Aorta (tissue), 5 donors: ENCODE measurements around the gene LIG4. TPM values are rescaled to one million over a fixed set of nuclear protein-coding genes. Genes with fewer than 3 reads are reported as not detected.
A peak's percentile ranks its signal among the peaks of the same experiment; 100 is the strongest.

ENCODE experiments used
- ATAC-seq: fragments of 200-7000 bp; cut with Tn5 transposase; one replicate; pipeline ENCODE4 v1.9.1; 2022; ENCODE audit warnings: moderate library complexity; ENCODE audit not compliant: low FRiP score
- DNase-seq, 2 donors: peaks; one replicate each; pipeline ENCODE4 v3.0.0-alpha.2; 2020
- H3K27ac ChIP-seq, 2 donors: one replicate each; pipeline ENCODE4 v1.5.1; 2013; ENCODE audit warnings: low read length in 2 of 2, mild to moderate bottlenecking in 2 of 2, moderate library complexity in 2 of 2, control low read depth in 1 of 2, inconsistent platforms in 1 of 2, low read depth in 1 of 2
- H3K27me3 ChIP-seq, 2 donors: one replicate each; pipeline ENCODE4 v1.6.1; 2013; ENCODE audit warnings: control low read depth in 1 of 2, low read length in 1 of 2, mild to moderate bottlenecking in 1 of 2, moderate library complexity in 1 of 2; ENCODE audit not compliant: insufficient read depth in 2 of 2, control insufficient read depth in 1 of 2
- H3K36me3 ChIP-seq, 2 donors: one replicate each; pipeline ENCODE4 v1.6.1; 2013; ENCODE audit warnings: control low read depth in 1 of 2, low read length in 1 of 2, mild to moderate bottlenecking in 1 of 2; ENCODE audit not compliant: insufficient read depth in 2 of 2, control insufficient read depth in 1 of 2
- H3K4me1 ChIP-seq, 2 donors: one replicate each; pipeline ENCODE4 v1.6.1; 2013; ENCODE audit warnings: low read length in 2 of 2, control low read depth in 1 of 2, mild to moderate bottlenecking in 1 of 2, moderate library complexity in 1 of 2; ENCODE audit not compliant: insufficient read depth in 2 of 2, control insufficient read depth in 1 of 2
- H3K4me3 ChIP-seq, 2 donors: one replicate each; pipeline ENCODE4 v1.5.1; 2013; ENCODE audit warnings: low read length in 2 of 2, control low read depth in 1 of 2, mild to moderate bottlenecking in 1 of 2
- H3K9me3 ChIP-seq: one replicate; pipeline ENCODE4 v1.6.1; 2013; ENCODE audit warnings: mild to moderate bottlenecking, low read length; ENCODE audit not compliant: control insufficient read depth
- WGBS, 2 donors: extraction: QIAGEN DNeasy Blood & Tissue Kit; methylation state at CpG; one replicate each; pipeline ENCODE4 v1.1.7; 2013; 5-methylcytosine and 5-hydroxymethylcytosine counted together
- intact Hi-C, 2 donors: fragments of 100-400 bp; cut with DNase I; formaldehyde crosslinking; loops; one replicate each; pipeline versions ENCODE4 v1.14.2 to v1.15.0; 2022
- long read RNA-seq, 2 donors: library from polyadenylated mRNA; unstranded; transcript quantifications; one replicate each; pipeline ENCODE4 v2.0.0, GENCODE V29; 2020 to 2021
- polyA plus RNA-seq, 2 donors: library from polyadenylated mRNA; stranded (reverse); fragments of 200-250 nt; gene quantifications; one replicate each; pipeline ENCODE4 v1.2.3, GENCODE V29; 2013
- total RNA-seq, 2 donors: library from RNA; stranded (reverse); fragmentation: NEBNext Ultra II Directional; extraction: Animal tissue kit (Norgen Biotek cat#: 25700); gene quantifications; one replicate each; pipeline ENCODE4 v1.2.1, GENCODE V29; 2021
- donor health status: healthy with polysubstance abuse.
- donor health status: Bipolar disorder and iron deficiency.
- donor health status: DM: no; HTN: no; CAD: no.
- donor health status: DM: no; HTN: no; CAD: no.
- donor health status: DM: yes; HTN: yes; CAD: no.

The LIG4 gene
- total RNA-seq: 10 to 100 TPM; 10.3 to 12.7 TPM
- 1 to 10 TPM; 4.3 to 8.9 TPM for polyA plus RNA-seq
- long read RNA-seq, donor 1, full-length matches to known transcripts: 3 of 5 reads
- long read RNA-seq, donor 1, partial matches to known transcripts: 0 of 5 reads
- long read RNA-seq, donor 1, other reads (novel, unspliced or antisense): 2 of 5 reads
- long read RNA-seq, donor 2, full-length matches to known transcripts: 5 of 9 reads
- long read RNA-seq, donor 2, partial matches to known transcripts: 0 of 9 reads
- long read RNA-seq, donor 2, other reads (novel, unspliced or antisense): 4 of 9 reads

- peak; percentile 89 for ATAC-seq
- no peaks in the 10 kb centered on the region for H3K9me3 ChIP-seq
- H3K36me3 ChIP-seq: no peaks in the 10 kb centered on the region
- peak within 1 kb of the TSS in 1 of 2 donors; percentile 3 for H3K27ac ChIP-seq
- WGBS, 2 donors: 0% methylated on average over 18 to 25 of the region's 26 CpGs
- H3K4me3 ChIP-seq: peak within 1 kb of the TSS; percentile 18 to 73
- intact Hi-C loops: no loop called here
- peaks cover 2 to 3% of the 10 kb centered on the region in 2 donors for H3K4me1 ChIP-seq
- no peaks in the 10 kb centered on the region for H3K27me3 ChIP-seq
- peak; percentile 95 to 97 for DNase-seq
These were observed at the start of gene LIG4 for GRCh38 chr13:108215436-108215835. Gene LIG4 (minus strand): TSS chr13:108215536. CDS start chr13:108211268, 4,268 bp downstream.

GRCh38 chr13:108263621-108264355 lies 48.5 kb upstream of the LIG4 start:
- WGBS, 2 donors: 93 to 95% methylated on average over 9 of the region's 9 CpGs
- no peaks in the 10 kb centered on the region for H3K4me1 ChIP-seq
- H3K4me3 ChIP-seq: no peak overlapping the region
- no peaks in the 10 kb centered on the region for H3K27me3 ChIP-seq
- no peaks in the 10 kb centered on the region for H3K9me3 ChIP-seq
- intact Hi-C loops: no loop called here
- DNase-seq (no peak), ATAC-seq (no peak)
- H3K36me3 ChIP-seq: no peaks in the 10 kb centered on the region
- H3K27ac ChIP-seq: no peak overlapping the region

DNA sequence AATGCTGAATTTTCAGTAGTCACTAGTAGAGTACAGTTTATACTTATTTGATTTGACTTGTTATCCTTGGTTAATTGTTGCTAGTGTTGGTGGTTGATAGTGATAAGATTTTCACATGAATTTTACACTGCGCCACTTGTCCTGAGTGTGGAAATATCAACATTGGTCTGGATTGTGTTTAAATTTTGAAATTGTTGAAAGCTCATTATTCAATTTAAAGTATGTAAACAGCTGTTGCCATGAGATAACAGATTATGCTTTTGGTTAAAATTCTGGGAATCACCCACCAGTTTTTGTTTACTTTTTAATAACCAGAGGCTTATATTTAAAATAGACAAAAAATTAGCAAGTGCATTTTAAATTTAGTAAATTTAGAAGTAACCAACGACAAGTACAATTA lies 41.9 kb upstream of the LIG4 start:
- WGBS, 2 donors: 42 to 46% methylated on average over 2 of the region's 2 CpGs

GRCh38 chr13:108249150-108249549 lies 33.8 kb upstream of the LIG4 start:
- peaks cover 2% of the 10 kb centered on the region for H3K9me3 ChIP-seq
- WGBS, 2 donors: 70 to 71% methylated on average over 4 of the region's 4 CpGs
- ATAC-seq: no peak
- no peak overlapping the region for H3K27ac ChIP-seq
- no peak for DNase-seq
- intact Hi-C loops: no loop called here
- H3K27me3 ChIP-seq: no peaks in the 10 kb centered on the region
- no peaks in the 10 kb centered on the region for H3K36me3 ChIP-seq
- no peaks in the 10 kb centered on the region for H3K4me1 ChIP-seq
- H3K4me3 ChIP-seq: no peak overlapping the region

More for the DNA sequence above, 41.9 kb upstream of the LIG4 start:
- ATAC-seq: no peak
- DNase-seq: no peak
- intact Hi-C loops: no loop called here
- Histone ChIP-seq H3K4me3 (no peak overlapping the region), H3K36me3 (no peaks in the 10 kb centered on the region), H3K27ac (no peak overlapping the region), H3K4me1 (no peaks in the 10 kb centered on the region), H3K9me3 (no peaks in the 10 kb centered on the region), H3K27me3 (no peaks in the 10 kb centered on the region)

GRCh38 chr13:108230377-108230776 lies 15.0 kb upstream of the LIG4 start:
- intact Hi-C loops: no loop called here
- no peak for ATAC-seq

GRCh38 chr13:108227651-108228272 lies 12.4 kb upstream of the LIG4 start:
- Histone ChIP-seq H3K4me1 (peaks cover 0 to 3% of the 10 kb centered on the region in 2 donors), H3K9me3 (no peaks in the 10 kb centered on the region), H3K27ac (no peak overlapping the region), H3K36me3 (no peaks in the 10 kb centered on the region), H3K27me3 (no peaks in the 10 kb centered on the region), H3K4me3 (no peak overlapping the region)
- ATAC-seq: no peak
- intact Hi-C loops: no loop called here
- DNase-seq: no peak
- WGBS, 2 donors: 84 to 89% methylated on average over 1 of the region's 1 CpG

More at GRCh38 chr13:108230377-108230776, 15.0 kb upstream of the LIG4 start:
- no peak overlapping the region for H3K4me3 ChIP-seq
- H3K36me3 ChIP-seq: no peaks in the 10 kb centered on the region
- H3K4me1 ChIP-seq: peaks cover 0 to 3% of the 10 kb centered on the region in 2 donors
- H3K9me3 ChIP-seq: no peaks in the 10 kb centered on the region
- DNase-seq: no peak
- no peak overlapping the region for H3K27ac ChIP-seq
- no peaks in the 10 kb centered on the region for H3K27me3 ChIP-seq

DNA sequence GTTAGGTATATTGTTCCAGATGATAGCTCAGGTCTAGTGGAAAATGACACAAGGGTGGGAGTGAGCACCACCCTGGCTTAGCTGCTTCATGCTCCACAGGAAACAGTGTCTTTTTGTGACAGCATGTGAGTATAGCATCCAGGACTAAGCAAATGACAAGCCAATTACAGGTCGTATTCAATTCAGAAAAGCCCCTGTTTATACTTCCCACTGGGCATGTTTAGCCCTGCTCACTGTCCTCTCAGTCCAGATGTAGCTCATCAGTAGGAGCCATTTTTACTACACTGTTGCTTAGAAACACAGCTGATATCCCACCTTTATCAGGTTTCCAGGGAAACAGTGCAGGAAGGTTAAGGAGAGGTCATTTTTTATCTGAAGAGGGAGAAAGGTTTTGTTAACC lies 10.8 kb upstream of the LIG4 start:
- Histone ChIP-seq H3K4me1 (peaks cover 0 to 3% of the 10 kb centered on the region in 2 donors), H3K9me3 (no peaks in the 10 kb centered on the region), H3K27ac (no peak overlapping the region), H3K27me3 (no peaks in the 10 kb centered on the region), H3K4me3 (no peak overlapping the region), H3K36me3 (no peaks in the 10 kb centered on the region)
- intact Hi-C loops: no loop called here
- 21 to 24% methylated on average over 1 of the region's 1 CpG for WGBS, 2 donors
- no peak for DNase-seq
- ATAC-seq: peak; percentile 36

DNA sequence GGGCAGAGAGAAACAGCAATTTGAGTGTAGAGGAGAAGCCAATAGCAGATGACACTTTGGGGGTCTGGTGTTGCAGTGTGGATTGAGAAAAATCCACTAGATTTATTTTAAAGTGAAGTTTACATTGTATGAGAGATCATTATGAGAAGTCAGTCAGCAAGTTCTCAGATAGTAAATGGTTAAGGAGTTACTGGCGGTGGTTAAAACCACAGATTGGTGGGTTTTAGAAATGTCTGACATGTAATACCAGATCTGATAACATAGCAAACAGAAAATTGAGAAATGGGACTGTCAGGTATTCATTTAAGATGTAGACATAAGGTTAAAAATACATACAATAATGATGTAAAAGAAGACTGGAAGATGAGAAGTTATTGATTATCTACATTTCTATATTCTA lies 10.1 kb upstream of the LIG4 start:
- no peaks in the 10 kb centered on the region for H3K9me3 ChIP-seq
- WGBS, 2 donors: 77 to 79% methylated on average over 1 of the region's 1 CpG
- DNase-seq (no peak), ATAC-seq (no peak)
- H3K36me3 ChIP-seq: no peaks in the 10 kb centered on the region
- intact Hi-C loops: no loop called here
- H3K4me1 ChIP-seq: peaks cover 0 to 3% of the 10 kb centered on the region in 2 donors
- H3K27me3 ChIP-seq: no peaks in the 10 kb centered on the region
- H3K27ac ChIP-seq: no peak overlapping the region
- H3K4me3 ChIP-seq: no peak overlapping the region
